H9 (cell line): ENCODE results near the gene SNTG2. TPM values are rescaled to one million over a fixed set of nuclear protein-coding genes. Genes with fewer than 3 reads are reported as not detected.

Source experiments
- DNase-seq: peaks from one replicate; pipeline ENCODE4 v3.0.0-alpha.2; 2017
- H2AFZ ChIP-seq: one replicate; pipeline ENCODE4 v1.6.1; 2013; ENCODE audit warnings: mild to moderate bottlenecking, low read length, control low read depth, moderate library complexity
- H2AK5ac ChIP-seq: 2 replicates; pipeline ENCODE4 v1.6.1; 2013; ENCODE audit warnings: low read length, control low read depth, mixed read lengths; ENCODE audit not compliant: insufficient read length
- H2BK120ac ChIP-seq: one replicate; pipeline ENCODE4 v1.6.1; 2013; ENCODE audit warnings: low read depth, mild to moderate bottlenecking, low read length, control low read depth, inconsistent platforms; ENCODE audit not compliant: poor library complexity, severe bottlenecking
- H2BK12ac ChIP-seq: 2 replicates; pipeline ENCODE4 v1.6.1; 2013; ENCODE audit warnings: low read length, control low read depth, mixed read lengths, low read depth; ENCODE audit not compliant: insufficient read length
- H2BK15ac ChIP-seq: 2 replicates; pipeline ENCODE4 v1.6.1; 2013; ENCODE audit warnings: low read depth, low read length, control low read depth
- H2BK20ac ChIP-seq: one replicate; pipeline ENCODE4 v1.6.1; 2013; ENCODE audit warnings: low read depth, mild to moderate bottlenecking, low read length, control low read depth, inconsistent platforms; ENCODE audit not compliant: poor library complexity, severe bottlenecking
- H2BK5ac ChIP-seq: 2 replicates; pipeline ENCODE4 v1.6.1; 2013; ENCODE audit warnings: low read length, control low read depth, mixed read lengths; ENCODE audit not compliant: insufficient read length
- H3K14ac ChIP-seq: 2 replicates; pipeline ENCODE4 v1.6.1; 2013; ENCODE audit warnings: low read length, control low read depth; ENCODE audit not compliant: insufficient read depth
- H3K18ac ChIP-seq: 2 replicates; pipeline ENCODE4 v1.6.1; 2013; ENCODE audit warnings: low read depth, mild to moderate bottlenecking, mixed read lengths, low read length, control low read depth; ENCODE audit not compliant: insufficient read length
- H3K23ac ChIP-seq: 2 replicates; pipeline ENCODE4 v1.6.1; 2013; ENCODE audit warnings: low read length, control low read depth, mixed read lengths, low read depth; ENCODE audit not compliant: insufficient read length
- H3K23me2 ChIP-seq: 2 replicates; pipeline ENCODE4 v1.6.1; 2013; ENCODE audit warnings: low read depth, mild to moderate bottlenecking, mixed read lengths, low read length, control low read depth; ENCODE audit not compliant: insufficient read length, poor library complexity, severe bottlenecking
- H3K27ac ChIP-seq: 2 replicates; pipeline ENCODE4 v1.5.1; 2013; ENCODE audit warnings: low read length, control low read depth, mixed read lengths, low read depth; ENCODE audit not compliant: insufficient read length
- H3K27me3 ChIP-seq: 2 replicates; pipeline ENCODE4 v1.6.1; 2013; ENCODE audit warnings: low read length, control low read depth, inconsistent platforms; ENCODE audit not compliant: insufficient read depth
- H3K4ac ChIP-seq: 2 replicates; pipeline ENCODE4 v1.6.1; 2013; ENCODE audit warnings: low read depth, mild to moderate bottlenecking, control low read depth, inconsistent platforms, low read length, moderate library complexity
- H3K4me1 ChIP-seq: 2 replicates; pipeline ENCODE4 v1.6.1; 2013; ENCODE audit warnings: low read length, control low read depth, inconsistent platforms; ENCODE audit not compliant: insufficient read depth
- H3K4me2 ChIP-seq: 2 replicates; pipeline ENCODE4 v1.6.1; 2013; ENCODE audit warnings: low read length, control low read depth, mixed read lengths; ENCODE audit not compliant: insufficient read length, insufficient read depth
- H3K56ac ChIP-seq: 2 replicates; pipeline ENCODE4 v1.6.1; 2013; ENCODE audit warnings: low read depth, mild to moderate bottlenecking, mixed read lengths, low read length, control low read depth; ENCODE audit not compliant: insufficient read length
- H3K79me1 ChIP-seq: 2 replicates; pipeline ENCODE4 v1.6.1; 2013; ENCODE audit warnings: low read depth, mild to moderate bottlenecking, moderate library complexity, low read length, control low read depth, inconsistent platforms; ENCODE audit not compliant: insufficient read depth, poor library complexity, severe bottlenecking
- H3K79me2 ChIP-seq: 2 replicates; pipeline ENCODE4 v1.6.1; 2013; ENCODE audit warnings: low read length, control low read depth, inconsistent platforms; ENCODE audit not compliant: insufficient read depth
- H3K9ac ChIP-seq: 2 replicates; pipeline ENCODE4 v1.6.1; 2013; ENCODE audit warnings: low read length, control low read depth, mixed read lengths; ENCODE audit not compliant: insufficient read length; ENCODE audit errors: extremely low read depth
- H3K9me3 ChIP-seq: one replicate; pipeline ENCODE4 v1.6.1; 2013; ENCODE audit warnings: low read depth, low read length, inconsistent platforms; ENCODE audit not compliant: control insufficient read depth
- H3T11ph ChIP-seq: one replicate; pipeline ENCODE4 v1.6.1; 2013; ENCODE audit warnings: mild to moderate bottlenecking, low read length, control low read depth, inconsistent platforms
- H4K20me1 ChIP-seq: one replicate; pipeline ENCODE4 v1.6.1; 2013; ENCODE audit not compliant: control insufficient read depth, insufficient read length, insufficient read depth
- H4K5ac ChIP-seq: 2 replicates; pipeline ENCODE4 v1.6.1; 2013; ENCODE audit warnings: low read depth, mild to moderate bottlenecking, mixed read lengths, low read length, control low read depth; ENCODE audit not compliant: insufficient read length
- H4K8ac ChIP-seq: replicated peaks from 2 replicates; pipeline ENCODE4 v1.6.1; 2013; ENCODE audit warnings: low read length, control low read depth, mixed read lengths, low read depth; ENCODE audit not compliant: insufficient read length
- H4K91ac ChIP-seq: 2 replicates; pipeline ENCODE4 v1.6.1; 2013; ENCODE audit warnings: low read depth, mild to moderate bottlenecking, moderate library complexity, mixed read lengths, low read length, control low read depth; ENCODE audit not compliant: insufficient read length
- H3K27ac Mint-ChIP-seq, 3 experiments: 2 replicates in 2 of 3; 3 replicates in 1 of 3; pipeline ENCODE4 v1.8.0; 2020 to 2021; ENCODE audit warnings: mixed read lengths in 3 of 3, mild to moderate bottlenecking in 1 of 3, moderate library complexity in 1 of 3
- H3K27me3 Mint-ChIP-seq: 2 replicates; pipeline ENCODE4 v1.8.0; 2021; ENCODE audit warnings: low read depth, mild to moderate bottlenecking, moderate library complexity, mixed read lengths
- H3K36me3 Mint-ChIP-seq, 3 experiments: 2 replicates in 2 of 3; 3 replicates in 1 of 3; pipeline ENCODE4 v1.8.0; 2020 to 2021; ENCODE audit warnings: low read depth in 3 of 3, mixed read lengths in 3 of 3; ENCODE audit not compliant: insufficient read depth in 1 of 3
- H3K4me1 Mint-ChIP-seq, 2 experiments: 2 replicates each; pipeline ENCODE4 v1.8.0; 2020; ENCODE audit warnings: mixed read lengths in 2 of 2
- H3K4me3 Mint-ChIP-seq, 2 experiments: 2 replicates in 1 of 2; 3 replicates in 1 of 2; pipeline ENCODE4 v1.8.0; 2020 to 2021; ENCODE audit warnings: mild to moderate bottlenecking in 2 of 2, mixed read lengths in 2 of 2, moderate library complexity in 1 of 2
- H3K9me3 Mint-ChIP-seq, 2 experiments: 2 replicates in 1 of 2; 3 replicates in 1 of 2; pipeline ENCODE4 v1.8.0; 2020; ENCODE audit warnings: mild to moderate bottlenecking in 2 of 2, mixed read lengths in 2 of 2, moderate library complexity in 1 of 2
- CTCF ChIP-seq: fragments of 200-600 bp; sonication (generic); conservative IDR thresholded peaks from 3 replicates; pipeline ENCODE4 v1.8.0; 2021; ENCODE audit warnings: antibody characterized with exemption, mild to moderate bottlenecking
- WGBS: extraction: QIAGEN DNeasy Blood & Tissue Kit; methylation state at CpG from one replicate; pipeline ENCODE4 v1.1.7; 2013; ENCODE audit warnings: missing lambda C conversion rate, low lambda C conversion rate, mixed read lengths; ENCODE audit not compliant: insufficient read length; ENCODE audit errors: extremely low coverage; 5-methylcytosine and 5-hydroxymethylcytosine counted together
- total RNA-seq: library from RNA; stranded (reverse); gene quantifications from 2 replicates; pipeline ENCODE4 v1.2.1, GENCODE V29; 2021

The SNTG2 gene
- total RNA-seq, 1 experiment from 2014 or later, result 13.2 TPM

GRCh38 chr2:923832-924601, 26.6 kb upstream of the SNTG2 start:
- Mint-ChIP-seq H3K36me3 (peaks cover 0 to 18% (median 10%) of the 10 kb centered on the region in 3 experiments; a peak in 4 of 7 replicates), H3K4me1 (peaks cover 35 to 37% of the 10 kb centered on the region in 2 experiments), H3K4me3 (no peak overlapping the region; a peak in 1 of 5 replicates), H3K27me3 (peaks cover 8% of the 10 kb centered on the region), H3K9me3 (peaks cover 15 to 16% of the 10 kb centered on the region in 2 experiments), H3K27ac (peak overlapping the region in 2 of 3 experiments; percentile 35 to 88; a peak in 2 of 7 replicates)
- Histone ChIP-seq H4K91ac (no peak overlapping the region), H3K27ac (no peak overlapping the region), H2BK5ac (no peak overlapping the region), H4K20me1 (no peaks in the 10 kb centered on the region), H3K4me2 (no peak overlapping the region), H4K5ac (no peak overlapping the region), H3K79me2 (no peaks in the 10 kb centered on the region), H3K4me1 (peaks cover 13% of the 10 kb centered on the region; the same call in 1 of the 2 replicates), H2BK12ac (no peak overlapping the region), H3T11ph (no peak overlapping the region), H3K56ac (no peak overlapping the region), H2BK15ac (no peak overlapping the region), H3K18ac (no peak overlapping the region), H2AK5ac (no peak overlapping the region), H3K27me3 (no peaks in the 10 kb centered on the region), H3K9me3 (no peaks in the 10 kb centered on the region), H3K79me1 (no peaks in the 10 kb centered on the region), H4K8ac (no peak overlapping the region), H2AFZ (no peak overlapping the region), H3K4ac (no peak overlapping the region), H3K14ac (no peak overlapping the region), H3K9ac (no peak overlapping the region), H2BK20ac (no peak overlapping the region), H2BK120ac (no peak overlapping the region), H3K23ac (no peak overlapping the region), H3K23me2 (no peaks in the 10 kb centered on the region)
- no peak for TF ChIP-seq CTCF
- no peak for DNase-seq
- no CpG with 5 or more reads among the region's 8 CpGs for WGBS
